Measurements from ENCODE around the gene LMAN2L.

Gene LMAN2L, protein sequence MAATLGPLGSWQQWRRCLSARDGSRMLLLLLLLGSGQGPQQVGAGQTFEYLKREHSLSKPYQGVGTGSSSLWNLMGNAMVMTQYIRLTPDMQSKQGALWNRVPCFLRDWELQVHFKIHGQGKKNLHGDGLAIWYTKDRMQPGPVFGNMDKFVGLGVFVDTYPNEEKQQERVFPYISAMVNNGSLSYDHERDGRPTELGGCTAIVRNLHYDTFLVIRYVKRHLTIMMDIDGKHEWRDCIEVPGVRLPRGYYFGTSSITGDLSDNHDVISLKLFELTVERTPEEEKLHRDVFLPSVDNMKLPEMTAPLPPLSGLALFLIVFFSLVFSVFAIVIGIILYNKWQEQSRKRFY

GRCh38 chr2:96739633-96740428, at the start of gene LMAN2L:
LMAN2L (minus strand) TSS chr2:96740064; CDS start chr2:96740040, 24 bp downstream.
- in situ Hi-C loops (cut with HindIII; ENCODE audit: low sequenced_read_pairs) = no loop called here

DNA sequence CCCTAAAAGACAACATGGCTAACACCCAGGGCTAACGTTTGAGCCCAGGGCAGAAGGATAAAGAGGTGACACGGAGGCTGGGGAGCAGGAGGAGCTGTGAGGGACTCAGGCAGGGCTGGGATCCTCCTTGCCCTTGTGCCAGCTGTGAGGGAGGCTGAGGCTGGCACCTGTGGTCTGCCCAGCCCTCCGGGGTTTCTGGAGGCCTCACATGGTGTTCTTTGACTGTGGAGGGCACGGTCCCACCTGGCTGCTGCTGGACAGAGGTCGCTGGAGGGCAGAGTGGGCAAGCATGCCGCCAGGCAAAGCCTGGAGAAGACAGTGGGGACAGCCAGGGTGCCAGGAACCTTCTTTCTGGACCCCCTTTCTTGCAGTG, 49.4 kb upstream of the LMAN2L start:
- in situ Hi-C loops (cut with HindIII; ENCODE audit: low sequenced_read_pairs) = no loop called here

DNA sequence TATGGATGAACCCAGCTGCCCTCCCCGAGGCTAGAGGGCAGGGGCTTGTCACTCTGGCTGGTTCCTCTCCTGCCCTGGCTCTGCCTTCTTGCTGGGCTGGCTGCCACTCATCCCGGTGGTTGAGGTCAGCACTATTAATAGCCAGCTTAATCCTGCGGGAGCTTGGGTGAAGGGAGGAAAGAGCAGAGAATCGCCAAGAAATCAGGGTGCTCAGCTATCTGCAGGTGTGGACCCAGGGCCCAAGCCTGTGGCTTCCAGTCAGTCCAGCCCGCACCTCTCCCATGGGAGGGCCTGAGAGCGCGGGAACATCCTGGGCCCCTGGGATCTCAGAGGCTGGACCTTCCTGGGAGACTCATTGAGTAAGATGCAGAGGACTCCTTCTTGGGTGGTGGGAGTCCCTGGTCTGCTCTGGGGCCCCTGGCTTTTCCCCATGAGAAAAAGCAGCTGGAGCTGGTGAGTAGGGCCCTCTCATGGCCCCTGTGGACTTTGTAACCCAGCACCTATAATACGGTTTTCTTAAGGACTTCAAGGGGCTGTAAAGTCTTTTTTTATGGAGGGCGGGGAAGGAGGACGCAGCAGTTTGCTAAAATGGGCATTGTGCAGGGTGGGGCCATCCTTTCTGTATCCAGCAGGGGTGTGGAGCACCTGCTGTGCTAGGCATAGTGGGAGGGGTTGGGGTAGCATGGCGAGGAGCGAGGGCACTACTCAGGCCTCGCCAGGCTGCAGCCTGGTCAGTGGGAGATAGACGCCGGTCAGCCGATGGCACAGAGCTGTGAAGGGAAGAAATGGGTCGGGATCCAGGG, 48.8 kb upstream of the LMAN2L start:
- in situ Hi-C loops (cut with HindIII; ENCODE audit: low sequenced_read_pairs) = no loop called here

- in situ Hi-C loops (cut with HindIII; ENCODE audit: low sequenced_read_pairs) = no loop called here
Observed at GRCh38 chr2:96787411-96787810, 47.5 kb upstream of the LMAN2L start.

DNA sequence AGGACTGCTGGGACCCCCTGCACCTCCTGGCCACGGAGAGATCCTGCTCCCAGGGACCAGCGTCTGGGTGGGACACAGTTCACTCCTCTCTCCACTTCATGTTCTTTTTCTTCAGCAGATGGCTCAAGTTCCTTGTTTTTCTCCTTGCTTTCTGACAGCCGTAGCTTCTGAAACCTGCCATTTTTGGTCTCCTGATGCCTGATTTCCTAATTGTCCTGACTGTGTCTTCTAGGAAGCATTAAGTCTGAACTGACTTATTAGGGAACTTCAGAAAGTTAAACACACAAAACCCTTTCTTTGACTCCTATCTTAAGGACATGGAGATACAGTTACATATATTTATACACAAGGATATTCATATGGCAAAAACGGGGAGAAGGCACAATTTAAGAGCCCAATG, 43.5 kb upstream of the LMAN2L start:
- in situ Hi-C loops (cut with HindIII; ENCODE audit: low sequenced_read_pairs) = no loop called here

GRCh38 chr2:96775160-96775559, 35.3 kb upstream of the LMAN2L start:
- in situ Hi-C loops (cut with HindIII; ENCODE audit: low sequenced_read_pairs) = no loop called here

DNA sequence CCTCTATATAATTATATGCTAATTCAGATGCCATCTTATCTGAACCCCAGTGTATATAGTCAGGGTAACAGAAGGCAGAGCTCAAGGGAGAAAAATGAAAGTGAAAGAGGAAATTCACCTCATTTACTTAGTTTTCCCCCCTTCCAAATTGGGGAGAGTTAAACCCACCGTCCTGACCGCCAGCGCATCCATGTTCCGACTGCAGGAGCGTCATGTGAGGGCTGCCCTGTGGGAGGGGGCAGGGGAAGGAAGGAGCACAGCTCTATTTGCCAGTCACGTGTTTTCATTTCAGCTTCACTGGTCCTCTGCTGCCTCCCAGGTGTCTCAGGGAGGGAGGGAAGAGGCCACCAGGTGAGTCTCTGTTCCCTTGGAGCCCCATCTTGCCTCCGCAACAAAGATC, 34.1 kb upstream of the LMAN2L start:
- in situ Hi-C loops (cut with HindIII; ENCODE audit: low sequenced_read_pairs) = no loop called here

DNA sequence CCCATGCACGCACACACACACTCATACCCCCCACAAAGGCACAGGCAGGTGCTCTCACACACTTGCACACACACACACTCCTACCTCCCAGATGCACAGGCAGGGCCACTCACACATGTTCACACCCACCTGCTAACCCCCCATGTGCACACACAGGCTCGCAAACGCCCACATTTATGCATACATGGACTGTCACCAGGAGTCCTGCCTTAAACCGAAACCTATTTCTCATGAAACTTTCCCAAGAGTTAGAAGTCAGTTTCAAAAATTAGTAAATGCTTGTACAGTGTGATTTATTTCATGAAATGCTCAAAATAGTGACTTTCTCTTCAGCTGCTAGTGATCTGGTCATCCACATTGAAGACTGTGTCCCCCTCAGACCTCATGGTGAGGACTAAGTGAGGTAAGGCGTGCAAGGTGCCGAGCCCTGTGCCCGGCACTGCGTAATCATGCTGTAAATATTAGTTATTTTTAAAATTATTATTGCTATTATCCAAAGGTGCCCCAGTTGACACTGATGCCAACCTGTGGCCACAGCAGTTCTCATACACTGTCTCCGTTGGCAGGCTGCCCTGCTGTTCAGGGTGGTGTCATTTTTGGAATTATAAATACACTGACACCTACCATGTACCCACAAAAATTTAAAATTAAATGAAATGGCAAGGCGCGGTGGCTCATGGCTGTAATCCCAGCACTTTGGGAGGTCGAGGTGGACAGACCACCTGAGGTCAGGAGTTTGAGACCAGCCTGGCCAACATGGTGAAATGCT, 33.2 kb upstream of the LMAN2L start:
- in situ Hi-C loops (cut with HindIII; ENCODE audit: low sequenced_read_pairs) = no loop called here

GRCh38 chr2:96771796-96772618, 32.1 kb upstream of the LMAN2L start:
- in situ Hi-C loops (cut with HindIII; ENCODE audit: low sequenced_read_pairs) = no loop called here

GRCh38 chr2:96770442-96771202, 30.8 kb upstream of the LMAN2L start:
- in situ Hi-C loops (cut with HindIII; ENCODE audit: low sequenced_read_pairs) = no loop called here

GRCh38 chr2:96769814-96770213, 29.9 kb upstream of the LMAN2L start:
- in situ Hi-C loops (cut with HindIII; ENCODE audit: low sequenced_read_pairs) = no loop called here

GRCh38 chr2:96768083-96768561, 28.3 kb upstream of the LMAN2L start:
- in situ Hi-C loops (cut with HindIII; ENCODE audit: low sequenced_read_pairs) = no loop called here

- in situ Hi-C loops (cut with HindIII; ENCODE audit: low sequenced_read_pairs) = no loop called here
Observed at GRCh38 chr2:96767135-96767871, 27.4 kb upstream of the LMAN2L start.

GRCh38 chr2:96764253-96764637, 24.4 kb upstream of the LMAN2L start:
- in situ Hi-C loops (cut with HindIII; ENCODE audit: low sequenced_read_pairs) = no loop called here

DNA sequence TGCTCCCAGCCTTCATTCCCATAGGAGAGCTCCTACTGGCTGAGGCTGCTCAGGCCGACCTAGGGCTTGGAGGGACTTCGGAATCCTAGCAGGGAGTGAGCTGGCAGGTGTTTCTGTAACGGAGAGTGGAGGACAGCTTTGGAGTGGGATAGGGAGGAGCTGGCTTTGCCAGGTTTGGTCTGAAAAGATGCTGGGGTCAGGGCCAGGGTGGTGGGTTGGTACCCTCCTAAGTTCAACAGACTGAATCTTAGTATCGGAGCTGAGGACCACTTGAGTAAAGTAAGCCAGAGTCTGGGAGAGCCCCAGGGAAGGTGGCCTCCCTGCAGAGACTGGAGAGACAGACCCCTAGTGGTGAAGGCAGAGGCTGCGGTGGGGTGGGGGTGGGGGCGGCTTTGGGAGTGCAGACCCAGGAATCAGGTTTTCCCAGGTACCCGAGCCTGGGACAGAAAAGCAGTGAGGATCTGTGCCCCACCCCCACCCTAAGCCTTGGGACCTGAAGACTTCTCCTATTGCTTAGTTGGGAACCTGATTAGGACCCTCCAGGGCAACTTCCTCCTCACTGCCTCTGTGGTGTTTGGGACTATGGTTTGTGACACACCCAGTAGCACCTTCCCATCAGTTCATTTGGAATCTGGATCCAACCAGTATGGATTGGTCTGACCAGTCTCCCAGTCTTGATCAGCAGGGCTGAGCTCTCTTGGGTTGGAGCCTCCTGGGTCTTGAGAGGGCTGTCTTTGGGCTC, 23.8 kb upstream of the LMAN2L start:
- in situ Hi-C loops (cut with HindIII; ENCODE audit: low sequenced_read_pairs) = no loop called here

- in situ Hi-C loops (cut with HindIII; ENCODE audit: low sequenced_read_pairs) = no loop called here
Observed at GRCh38 chr2:96762529-96763311, 22.9 kb upstream of the LMAN2L start.
